ENCODE measurements around the gene RNASE3.
"Not testable (repeated sequence)": the region's sequence is repeated elsewhere in the genome, so short reads cannot be mapped to it uniquely, and the experiment has no call there.

The RNASE3 gene

DNA sequence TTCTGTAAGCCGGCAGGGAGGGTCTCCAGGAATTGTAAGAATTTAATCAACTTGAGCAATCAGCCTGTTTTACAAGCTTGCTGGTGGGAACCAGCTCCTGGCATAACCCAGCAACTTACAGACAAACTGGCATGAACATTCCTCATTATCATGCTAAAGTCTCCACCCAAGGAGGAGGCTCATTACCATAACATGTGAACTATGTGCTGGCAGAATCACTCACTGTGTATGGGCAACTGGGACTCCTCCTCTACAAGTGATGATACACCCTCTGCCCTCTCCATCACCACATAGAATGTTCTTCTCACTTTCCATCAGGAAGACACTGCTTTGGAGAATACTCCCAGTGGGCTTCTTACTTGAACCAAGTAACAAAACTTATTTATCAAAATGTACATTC, 4.1 kb downstream of the RNASE3 start:
- not testable (repeated sequence) for DNase-seq; H3K4me1 ChIP-seq (ENCODE audit: control insufficient read depth in 1 of 2, insufficient read depth in 2 of 2, low read length in 2 of 2); H3K4ac ChIP-seq (ENCODE audit: low read depth, low read length); H3K4me3 ChIP-seq (ENCODE audit: low read depth, low read length); H3K79me1 ChIP-seq (ENCODE audit: low read length); H2BK120ac ChIP-seq (ENCODE audit: insufficient read depth, low read length, poor library complexity); H3K23ac ChIP-seq (ENCODE audit: low read length); H3K27me3 ChIP-seq (ENCODE audit: insufficient read depth, low read length); H3K18ac ChIP-seq (ENCODE audit: low read length); H3K14ac ChIP-seq (ENCODE audit: low read length); H4K91ac ChIP-seq (ENCODE audit: low read depth, low read length); H2BK5ac ChIP-seq (ENCODE audit: low read depth, low read length, poor library complexity); H3K79me2 ChIP-seq (ENCODE audit: control insufficient read depth, insufficient read depth, low read length, poor library complexity); H3K4me2 ChIP-seq (ENCODE audit: low read length); H2BK12ac ChIP-seq (ENCODE audit: low read length); H4K12ac ChIP-seq (ENCODE audit: low read depth, low read length); H3K27ac ChIP-seq (ENCODE audit: low read depth, low read length); H4K8ac ChIP-seq (ENCODE audit: low read depth, low read length); H3K9ac ChIP-seq (ENCODE audit: low read length); H2AK5ac ChIP-seq (ENCODE audit: low read length); H3K36me3 ChIP-seq (ENCODE audit: control insufficient read depth in 1 of 2, insufficient read depth in 2 of 2, low read length in 2 of 2); H2AFZ ChIP-seq (ENCODE audit: insufficient read depth, low read length, poor library complexity); H3K9me3 ChIP-seq (ENCODE audit: insufficient read depth, low read depth, low read length)
- WGBS (ENCODE audit: extremely low coverage, insufficient coverage, insufficient read length): no CpG with 5 or more reads among the region's 1 CpG

DNA sequence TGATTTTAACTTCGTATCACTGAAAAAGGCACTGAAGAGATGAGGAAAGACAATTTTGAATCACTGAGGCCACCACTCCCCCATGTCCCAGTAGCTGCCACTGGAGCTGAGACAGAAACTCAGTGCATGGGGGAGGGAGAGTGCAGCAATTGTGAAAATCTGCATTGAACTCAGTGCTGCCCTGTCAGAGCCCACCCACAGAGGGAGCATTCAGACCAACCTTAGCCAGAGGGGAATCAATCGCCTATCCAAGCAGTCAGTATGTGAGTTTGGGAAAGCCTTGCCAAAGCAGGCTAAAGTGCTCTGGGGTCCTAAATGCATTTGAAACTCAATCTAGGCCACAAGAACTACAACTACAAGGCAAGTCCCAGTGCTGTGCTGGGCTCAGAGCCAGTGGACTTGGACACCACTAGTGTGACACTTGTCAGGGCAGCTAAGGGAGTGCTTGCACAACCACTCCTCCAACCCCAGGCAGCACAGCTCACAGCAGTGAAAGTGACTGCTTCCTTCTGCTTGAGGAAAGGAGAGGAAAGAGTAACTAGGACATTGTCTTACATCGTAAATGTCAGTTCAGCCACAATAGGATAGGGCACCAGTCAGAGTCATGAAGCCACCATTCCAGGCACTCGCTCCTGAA, 13.3 kb downstream of the RNASE3 start:
- Histone ChIP-seq H3K4me2 (ENCODE audit: low read length) (no peak overlapping the region), H4K12ac (ENCODE audit: low read depth, low read length) (no peak overlapping the region), H3K27me3 (ENCODE audit: insufficient read depth, low read length) (no peaks in the 10 kb centered on the region), H3K4me3 (ENCODE audit: low read depth, low read length) (no peak overlapping the region), H3K18ac (ENCODE audit: low read length) (no peak overlapping the region), H3K79me2 (ENCODE audit: control insufficient read depth, insufficient read depth, low read length, poor library complexity) (no peaks in the 10 kb centered on the region), H2BK5ac (ENCODE audit: low read depth, low read length, poor library complexity) (no peak overlapping the region), H2BK12ac (ENCODE audit: low read length) (no peak overlapping the region), H2AK5ac (ENCODE audit: low read length) (no peak overlapping the region), H4K8ac (ENCODE audit: low read depth, low read length) (no peak overlapping the region), H3K79me1 (ENCODE audit: low read length) (no peaks in the 10 kb centered on the region), H3K9ac (ENCODE audit: low read length) (no peak overlapping the region), H3K14ac (ENCODE audit: low read length) (no peak overlapping the region), H4K91ac (ENCODE audit: low read depth, low read length) (no peak overlapping the region), H3K4me1 (ENCODE audit: control insufficient read depth in 1 of 2, insufficient read depth in 2 of 2, low read length in 2 of 2) (no peaks in the 10 kb centered on the region), H3K27ac (ENCODE audit: low read depth, low read length) (no peak overlapping the region), H3K9me3 (ENCODE audit: insufficient read depth, low read depth, low read length) (no peaks in the 10 kb centered on the region), H3K23ac (ENCODE audit: low read length) (no peak overlapping the region), H2BK120ac (ENCODE audit: insufficient read depth, low read length, poor library complexity) (no peak overlapping the region), H3K4ac (ENCODE audit: low read depth, low read length) (no peak overlapping the region), H3K36me3 (ENCODE audit: control insufficient read depth in 1 of 2, insufficient read depth in 2 of 2, low read length in 2 of 2) (no peaks in the 10 kb centered on the region), H2AFZ (ENCODE audit: insufficient read depth, low read length, poor library complexity) (no peak overlapping the region)
- no CpG with 5 or more reads among the region's 4 CpGs for WGBS (ENCODE audit: extremely low coverage, insufficient coverage, insufficient read length)
- no peak for DNase-seq

DNA sequence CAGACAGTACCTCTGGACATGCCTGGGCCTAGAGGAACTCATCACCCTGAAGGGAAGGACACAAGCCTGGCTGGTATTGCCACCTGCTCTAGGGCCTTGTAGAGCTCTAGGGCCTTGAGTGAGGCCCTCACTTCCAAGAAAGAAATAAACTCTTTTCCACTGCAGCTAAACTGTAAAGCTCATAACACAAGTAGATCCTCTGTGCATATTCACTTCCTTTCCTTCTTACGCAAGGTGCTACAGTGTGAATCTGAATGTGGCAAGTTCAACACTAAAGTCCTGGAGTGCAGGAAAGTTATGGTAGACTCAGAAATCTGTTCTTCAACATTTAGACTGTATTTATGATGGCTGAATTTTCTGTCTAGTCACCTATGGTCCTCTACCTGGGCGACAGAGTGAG, 14.5 kb downstream of the RNASE3 start:
- no peak overlapping the region for H2BK5ac ChIP-seq (ENCODE audit: low read depth, low read length, poor library complexity)
- no peak overlapping the region for H3K4ac ChIP-seq (ENCODE audit: low read depth, low read length)
- no peak overlapping the region for H3K18ac ChIP-seq (ENCODE audit: low read length)
- no peak overlapping the region for H3K9ac ChIP-seq (ENCODE audit: low read length)
- H4K91ac ChIP-seq (ENCODE audit: low read depth, low read length): no peak overlapping the region
- no peak overlapping the region for H2AK5ac ChIP-seq (ENCODE audit: low read length)
- no peaks in the 10 kb centered on the region for H3K27me3 ChIP-seq (ENCODE audit: insufficient read depth, low read length)
- H2AFZ ChIP-seq (ENCODE audit: insufficient read depth, low read length, poor library complexity): no peak overlapping the region
- H2BK12ac ChIP-seq (ENCODE audit: low read length): no peak overlapping the region
- no peak overlapping the region for H4K8ac ChIP-seq (ENCODE audit: low read depth, low read length)
- no peak overlapping the region for H3K23ac ChIP-seq (ENCODE audit: low read length)
- H3K4me3 ChIP-seq (ENCODE audit: low read depth, low read length): no peak overlapping the region
- no peaks in the 10 kb centered on the region for H3K79me1 ChIP-seq (ENCODE audit: low read length)
- DNase-seq: no peak
- H3K36me3 ChIP-seq (ENCODE audit: control insufficient read depth in 1 of 2, insufficient read depth in 2 of 2, low read length in 2 of 2): no peaks in the 10 kb centered on the region
- no peaks in the 10 kb centered on the region for H3K79me2 ChIP-seq (ENCODE audit: control insufficient read depth, insufficient read depth, low read length, poor library complexity)
- H3K4me2 ChIP-seq (ENCODE audit: low read length): no peak overlapping the region
- H3K9me3 ChIP-seq (ENCODE audit: insufficient read depth, low read depth, low read length): no peaks in the 10 kb centered on the region
- no peak overlapping the region for H2BK120ac ChIP-seq (ENCODE audit: insufficient read depth, low read length, poor library complexity)
- no peak overlapping the region for H4K12ac ChIP-seq (ENCODE audit: low read depth, low read length)
- H3K27ac ChIP-seq (ENCODE audit: low read depth, low read length): no peak overlapping the region
- no CpG with 5 or more reads among the region's 2 CpGs for WGBS (ENCODE audit: extremely low coverage, insufficient coverage, insufficient read length)
- H3K4me1 ChIP-seq (ENCODE audit: control insufficient read depth in 1 of 2, insufficient read depth in 2 of 2, low read length in 2 of 2): no peaks in the 10 kb centered on the region
- no peak overlapping the region for H3K14ac ChIP-seq (ENCODE audit: low read length)

DNA sequence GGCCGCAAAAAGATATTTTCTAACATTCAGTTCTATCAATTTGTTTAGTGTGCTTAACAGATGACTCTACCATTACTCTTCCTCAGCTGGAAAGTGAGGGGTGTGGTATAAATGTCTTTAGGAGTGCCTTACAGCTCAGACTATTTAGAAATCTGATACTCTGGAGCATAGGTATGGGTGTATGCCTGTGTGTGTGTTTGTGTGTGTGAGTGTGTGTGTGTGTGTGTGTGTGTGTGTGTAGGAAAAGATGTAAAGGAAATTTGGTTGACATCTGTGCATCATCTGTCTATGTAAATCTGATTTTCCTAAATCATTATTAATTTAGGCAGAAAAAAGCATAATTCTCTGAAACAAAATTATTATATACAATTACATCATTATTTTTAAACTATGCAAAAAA, 16.0 kb downstream of the RNASE3 start:
- Histone ChIP-seq H3K79me2 (ENCODE audit: control insufficient read depth, insufficient read depth, low read length, poor library complexity) (no peaks in the 10 kb centered on the region), H2BK5ac (ENCODE audit: low read depth, low read length, poor library complexity) (no peak overlapping the region), H3K27ac (ENCODE audit: low read depth, low read length) (no peak overlapping the region), H3K27me3 (ENCODE audit: insufficient read depth, low read length) (no peaks in the 10 kb centered on the region), H3K4me3 (ENCODE audit: low read depth, low read length) (no peak overlapping the region), H3K36me3 (ENCODE audit: control insufficient read depth in 1 of 2, insufficient read depth in 2 of 2, low read length in 2 of 2) (no peaks in the 10 kb centered on the region), H2BK12ac (ENCODE audit: low read length) (no peak overlapping the region), H3K4me1 (ENCODE audit: control insufficient read depth in 1 of 2, insufficient read depth in 2 of 2, low read length in 2 of 2) (no peaks in the 10 kb centered on the region), H3K9me3 (ENCODE audit: insufficient read depth, low read depth, low read length) (no peaks in the 10 kb centered on the region), H2AFZ (ENCODE audit: insufficient read depth, low read length, poor library complexity) (no peak overlapping the region), H3K4ac (ENCODE audit: low read depth, low read length) (no peak overlapping the region), H3K9ac (ENCODE audit: low read length) (no peak overlapping the region), H3K23ac (ENCODE audit: low read length) (no peak overlapping the region), H3K14ac (ENCODE audit: low read length) (no peak overlapping the region), H3K18ac (ENCODE audit: low read length) (no peak overlapping the region), H3K4me2 (ENCODE audit: low read length) (no peak overlapping the region), H4K8ac (ENCODE audit: low read depth, low read length) (no peak overlapping the region), H3K79me1 (ENCODE audit: low read length) (no peaks in the 10 kb centered on the region), H2BK120ac (ENCODE audit: insufficient read depth, low read length, poor library complexity) (no peak overlapping the region), H4K91ac (ENCODE audit: low read depth, low read length) (no peak overlapping the region), H2AK5ac (ENCODE audit: low read length) (no peak overlapping the region), H4K12ac (ENCODE audit: low read depth, low read length) (no peak overlapping the region)
- DNase-seq: no peak
- WGBS (ENCODE audit: extremely low coverage, insufficient coverage, insufficient read length): no CpG with 5 or more reads among the region's 1 CpG
